Measurements from ENCODE around the gene GPBP1L1.
"Not testable (repeated sequence)": the region's sequence is repeated elsewhere in the genome, so short reads cannot be mapped to it uniquely, and the experiment has no call there.

GPBP1L1 gene

DNA sequence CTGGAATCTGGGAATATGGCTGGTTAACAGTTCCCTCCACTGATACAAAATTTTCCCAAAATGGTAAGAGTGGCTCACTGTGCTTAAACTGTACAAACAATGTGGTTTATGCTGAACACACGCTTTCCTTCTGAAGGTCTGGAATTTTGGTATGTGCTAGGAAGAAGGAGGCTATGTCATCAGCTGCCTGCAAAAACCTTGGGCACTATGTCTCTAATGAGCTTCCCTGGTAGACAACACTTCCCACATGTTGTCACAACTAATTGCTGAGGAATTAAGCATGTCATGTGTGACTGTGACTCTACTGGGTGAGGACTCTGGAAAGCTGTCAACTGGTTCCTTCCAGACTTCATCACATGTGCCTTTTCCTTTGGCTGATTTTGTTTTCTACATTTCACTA is 34.9 kb upstream of the GPBP1L1 start:
- TF ChIP-seq, protein P1, sequence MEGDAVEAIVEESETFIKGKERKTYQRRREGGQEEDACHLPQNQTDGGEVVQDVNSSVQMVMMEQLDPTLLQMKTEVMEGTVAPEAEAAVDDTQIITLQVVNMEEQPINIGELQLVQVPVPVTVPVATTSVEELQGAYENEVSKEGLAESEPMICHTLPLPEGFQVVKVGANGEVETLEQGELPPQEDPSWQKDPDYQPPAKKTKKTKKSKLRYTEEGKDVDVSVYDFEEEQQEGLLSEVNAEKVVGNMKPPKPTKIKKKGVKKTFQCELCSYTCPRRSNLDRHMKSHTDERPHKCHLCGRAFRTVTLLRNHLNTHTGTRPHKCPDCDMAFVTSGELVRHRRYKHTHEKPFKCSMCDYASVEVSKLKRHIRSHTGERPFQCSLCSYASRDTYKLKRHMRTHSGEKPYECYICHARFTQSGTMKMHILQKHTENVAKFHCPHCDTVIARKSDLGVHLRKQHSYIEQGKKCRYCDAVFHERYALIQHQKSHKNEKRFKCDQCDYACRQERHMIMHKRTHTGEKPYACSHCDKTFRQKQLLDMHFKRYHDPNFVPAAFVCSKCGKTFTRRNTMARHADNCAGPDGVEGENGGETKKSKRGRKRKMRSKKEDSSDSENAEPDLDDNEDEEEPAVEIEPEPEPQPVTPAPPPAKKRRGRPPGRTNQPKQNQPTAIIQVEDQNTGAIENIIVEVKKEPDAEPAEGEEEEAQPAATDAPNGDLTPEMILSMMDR (IDR thresholded peaks at IDR 0.05; ENCODE audit: borderline replicate concordance, insufficient read depth, low read depth, low read length): no peak

DNA sequence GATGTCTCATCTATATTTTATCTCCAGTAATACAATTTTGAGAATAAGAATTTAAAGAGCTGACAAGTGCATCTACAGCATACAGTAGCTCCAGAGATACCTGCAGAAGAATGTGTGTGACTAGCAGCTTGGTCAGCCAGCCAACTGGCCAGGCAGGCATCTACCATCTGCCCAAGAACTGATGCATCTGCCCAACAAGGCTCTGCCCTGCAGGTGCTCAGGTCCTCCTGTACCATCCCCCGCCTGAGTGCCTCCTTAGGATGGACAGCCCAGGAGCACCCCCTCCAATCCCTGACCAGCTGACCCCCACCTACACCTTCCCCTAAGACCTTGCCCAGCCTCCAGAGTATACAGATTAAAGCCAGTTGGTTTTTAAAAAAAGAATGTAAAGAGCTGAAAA is 32.0 kb upstream of the GPBP1L1 start:
- H3K4me3 ChIP-seq (ENCODE audit: low read depth, low read length): no peak overlapping the region
- TF ChIP-seq, protein P1 (IDR thresholded peaks at IDR 0.05; ENCODE audit: borderline replicate concordance, insufficient read depth, low read depth, low read length): no peak

More for the DNA sequence above, 34.9 kb upstream of the GPBP1L1 start:
- no peak overlapping the region for H3K4me3 ChIP-seq (ENCODE audit: low read depth, low read length)

DNA sequence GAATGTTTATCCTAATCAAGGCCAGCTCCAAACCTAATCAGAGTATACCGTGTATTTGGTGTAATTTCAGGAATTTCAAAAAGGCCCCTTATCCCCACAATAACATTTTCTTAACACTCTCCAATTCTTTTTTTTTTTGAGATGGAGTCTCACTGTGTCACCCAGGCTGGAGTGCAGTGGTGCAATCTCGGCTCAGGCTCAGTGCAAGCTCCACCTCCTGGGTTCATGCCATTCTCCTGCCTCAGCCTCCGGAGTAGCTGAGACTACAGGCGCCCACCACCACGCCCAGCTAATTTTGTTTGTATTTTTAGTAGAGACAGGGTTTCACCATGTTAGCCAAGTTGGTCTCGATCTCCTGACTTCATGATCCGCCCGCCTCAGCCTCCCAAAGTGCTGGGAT is 31.1 kb upstream of the GPBP1L1 start:
- H3K4me3 ChIP-seq (ENCODE audit: low read depth, low read length): not testable (repeated sequence)

DNA sequence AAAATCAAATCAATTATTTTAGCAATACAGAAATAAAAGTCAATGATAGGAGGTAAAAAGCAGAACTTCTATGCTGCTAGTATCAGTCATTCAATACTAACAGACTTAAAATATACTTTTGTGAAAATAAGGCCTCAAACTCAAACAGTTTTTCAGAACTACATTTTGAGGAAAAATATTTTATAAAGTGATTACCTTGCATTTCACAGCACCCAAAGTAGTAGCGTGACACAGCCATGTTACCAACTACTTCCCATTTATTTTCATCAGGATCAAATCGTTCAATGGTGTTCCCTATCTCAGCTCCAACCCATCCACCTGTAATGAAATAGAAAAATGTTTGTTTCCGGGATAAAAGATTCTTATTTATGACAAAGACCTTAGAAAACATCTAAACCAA is 30.4 kb upstream of the GPBP1L1 start:
- TF ChIP-seq, protein P1 (IDR thresholded peaks at IDR 0.05; ENCODE audit: borderline replicate concordance, insufficient read depth, low read depth, low read length): no peak
- H3K4me3 ChIP-seq (ENCODE audit: low read depth, low read length): no peak overlapping the region

DNA sequence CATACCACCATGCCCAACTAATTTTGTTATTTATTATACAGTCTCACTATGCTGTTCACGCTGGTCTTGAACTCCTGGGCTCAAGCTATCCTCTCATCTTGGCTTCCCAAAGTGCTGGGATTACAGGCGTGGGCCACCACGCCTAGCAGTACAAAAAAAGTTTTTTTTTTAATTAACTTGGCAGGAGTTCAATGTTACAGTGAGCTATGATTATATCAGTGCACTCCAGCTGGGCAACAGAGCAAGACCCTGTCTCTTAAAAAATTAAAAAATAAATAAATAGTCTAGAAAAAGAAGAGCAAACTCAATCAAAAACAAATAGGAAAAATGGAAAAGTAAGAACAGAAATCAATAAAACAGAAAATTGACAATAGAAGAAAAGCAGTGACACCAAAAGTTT is 27.4 kb upstream of the GPBP1L1 start:
- TF ChIP-seq, protein P1 (IDR thresholded peaks at IDR 0.05; ENCODE audit: borderline replicate concordance, insufficient read depth, low read depth, low read length): no peak
- H3K4me3 ChIP-seq (ENCODE audit: low read depth, low read length): no peak overlapping the region

DNA sequence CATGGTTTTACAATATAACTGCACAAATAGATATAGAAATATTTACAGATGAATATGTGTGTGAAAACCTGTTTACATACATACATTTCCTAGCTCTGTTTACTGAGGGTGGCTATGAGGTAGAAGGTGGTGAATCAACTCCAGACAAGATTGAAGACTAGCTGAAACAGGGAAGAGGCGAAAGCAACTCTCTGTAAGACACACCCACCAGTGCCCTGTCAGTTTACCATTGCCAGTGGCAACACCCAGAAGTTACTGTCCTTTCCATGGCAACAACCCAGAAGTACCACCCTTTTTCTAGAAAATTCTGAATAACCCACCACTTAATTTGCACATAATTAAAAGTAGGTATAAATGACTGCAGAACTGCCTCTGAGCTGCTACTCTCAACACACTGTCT is 18.3 kb upstream of the GPBP1L1 start:
- TF ChIP-seq, protein P1 (IDR thresholded peaks at IDR 0.05; ENCODE audit: borderline replicate concordance, insufficient read depth, low read depth, low read length): no peak
- no peak overlapping the region for H3K4me3 ChIP-seq (ENCODE audit: low read depth, low read length)

DNA sequence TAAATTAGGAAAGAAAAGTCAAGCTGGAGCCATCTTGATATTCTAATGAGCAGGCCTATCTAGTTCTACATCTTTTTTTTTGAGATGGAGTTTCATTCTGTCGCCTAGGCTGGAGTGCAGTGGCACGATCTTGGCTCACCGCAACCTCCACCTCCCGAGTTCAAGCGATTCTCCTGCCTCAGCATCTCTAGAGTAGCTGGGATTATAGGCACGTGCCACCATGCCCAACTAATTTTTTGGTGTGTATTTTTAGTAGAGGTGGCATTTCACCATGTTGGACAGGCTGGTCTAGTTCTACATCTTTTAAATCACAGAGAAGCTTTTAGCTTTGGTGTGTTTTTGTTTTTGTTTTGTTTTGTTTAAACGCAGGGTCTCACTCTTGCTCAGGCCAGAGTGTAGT is 8.5 kb upstream of the GPBP1L1 start:
- no peak overlapping the region for H3K4me3 ChIP-seq (ENCODE audit: low read depth, low read length)
- TF ChIP-seq, protein P1 (IDR thresholded peaks at IDR 0.05; ENCODE audit: borderline replicate concordance, insufficient read depth, low read depth, low read length): no peak

DNA sequence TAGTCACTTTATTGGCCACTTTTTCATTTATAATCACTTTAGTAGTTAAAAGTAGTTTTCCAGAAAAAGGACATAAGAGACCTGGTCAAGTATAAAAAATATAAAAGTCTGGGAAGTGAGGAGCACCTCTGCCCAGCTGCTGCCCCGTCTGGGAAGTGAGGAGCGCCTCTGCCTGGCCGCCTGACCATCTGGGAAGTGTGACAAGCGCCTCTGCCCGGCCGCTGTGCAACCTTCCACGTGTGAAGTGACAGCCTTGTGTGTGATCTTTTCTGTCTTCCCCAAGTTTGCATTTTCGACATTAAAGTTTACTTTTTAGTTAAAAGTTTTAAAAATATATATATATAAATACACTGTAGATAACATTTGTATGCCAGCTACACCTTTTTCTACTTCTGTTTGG is 7.5 kb upstream of the GPBP1L1 start:
- H3K4me3 ChIP-seq (ENCODE audit: low read depth, low read length): not testable (repeated sequence)
